NOMO-1 (cell line): ENCODE data around the gene ZNF202.
"Not testable (repeated sequence)": the region's sequence is repeated elsewhere in the genome, so short reads cannot be mapped to it uniquely, and the experiment has no call there.

Experiments used
- DNase-seq, 2 experiments: peaks; one replicate each; lab custom pipeline; 2025; ENCODE audit not compliant: unreplicated experiment in 2 of 2; lab: John Stamatoyannopoulos, UW

Gene ZNF202

DNA sequence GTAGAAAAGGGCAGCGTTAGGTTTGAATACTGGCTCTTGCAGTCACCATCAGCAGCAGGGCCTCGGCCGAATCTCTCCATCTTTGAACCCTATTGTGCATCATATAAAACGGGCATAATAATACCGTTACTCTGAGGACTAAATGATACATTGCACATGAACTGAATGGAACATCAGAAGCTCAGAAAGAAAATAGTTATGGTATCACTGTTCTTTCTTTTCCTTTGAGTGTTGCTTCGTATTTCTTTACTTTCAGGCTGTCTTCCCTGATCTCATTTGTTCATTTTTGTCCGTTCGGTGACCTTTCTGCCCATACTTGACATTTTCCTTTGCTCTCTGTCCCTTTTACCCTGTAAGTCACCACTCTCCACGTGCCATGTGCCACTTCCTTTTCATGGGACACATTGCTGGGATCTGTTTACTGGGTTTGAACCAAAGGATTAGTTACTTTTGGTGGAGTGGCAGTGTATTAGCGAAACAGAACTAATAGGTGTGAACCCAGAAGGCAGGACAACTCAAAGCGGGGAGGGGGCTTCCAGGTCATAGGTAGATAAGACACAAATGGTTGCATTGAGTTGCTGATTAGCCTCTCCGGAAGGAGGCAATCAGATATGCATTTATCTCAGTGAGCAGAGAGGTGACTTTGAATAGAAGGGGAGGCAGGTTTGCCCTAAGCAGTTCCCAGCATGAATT lies 717 bp upstream of the ZNF202 start:
- DNase-seq, result no peak

DNA sequence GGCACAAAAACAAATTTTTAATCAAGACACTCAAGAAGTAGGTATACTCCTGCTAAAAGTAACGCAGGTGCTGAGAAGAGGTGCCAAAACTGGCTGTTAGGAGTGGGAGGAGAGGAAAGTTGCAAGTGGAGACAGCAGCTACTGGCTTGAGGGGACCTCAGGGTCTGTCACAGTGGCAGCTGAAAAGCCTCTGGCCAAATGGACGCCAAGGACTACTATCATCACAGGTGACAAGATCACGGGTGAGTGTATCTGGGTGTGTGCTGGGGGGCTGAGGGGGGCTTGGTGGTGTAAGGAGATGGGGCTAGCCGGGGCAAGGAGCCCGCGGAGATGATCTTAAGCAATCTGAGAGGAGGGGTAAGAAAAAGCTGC lies 687 bp downstream of the ZNF202 start:
- DNase-seq, result no peak

DNA sequence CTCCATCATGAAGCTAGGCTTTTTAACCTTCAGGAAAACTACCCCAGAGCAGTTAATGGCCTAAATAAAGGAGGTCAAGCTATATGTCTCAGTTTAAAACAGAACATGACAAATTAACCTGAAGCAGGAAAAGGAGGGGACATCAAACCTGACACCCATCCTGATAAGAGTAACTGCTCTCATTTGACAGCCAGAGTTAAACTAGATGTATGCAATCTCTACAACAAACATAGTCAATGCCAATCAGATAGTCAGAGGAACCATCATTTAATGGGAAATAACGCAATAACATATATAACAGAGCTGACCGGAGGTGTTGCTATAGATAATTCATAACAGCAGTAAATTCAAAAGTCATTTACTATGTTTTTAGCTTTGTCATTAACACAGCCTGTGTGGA lies 3.1 kb downstream of the ZNF202 start:
- no peak for DNase-seq

DNA sequence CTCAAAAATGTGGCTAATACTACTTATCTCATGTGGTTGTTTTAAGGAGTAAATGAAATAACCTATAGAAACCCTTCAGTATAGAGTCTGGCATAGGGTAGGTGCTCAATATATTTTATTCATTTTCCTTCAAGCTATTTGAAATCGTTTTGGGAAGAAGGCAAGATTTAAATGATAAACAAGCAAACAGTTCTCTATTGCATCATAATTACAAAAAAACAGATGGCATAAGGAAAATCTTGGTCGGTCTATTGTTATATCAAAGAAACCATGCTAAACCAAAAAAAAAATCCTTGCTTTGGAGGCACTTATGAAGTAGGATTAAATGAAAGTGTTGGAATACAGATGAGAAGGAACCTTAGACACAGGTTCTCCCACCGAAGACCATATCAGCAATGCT lies 4.7 kb downstream of the ZNF202 start:
- DNase-seq, result no peak

DNA sequence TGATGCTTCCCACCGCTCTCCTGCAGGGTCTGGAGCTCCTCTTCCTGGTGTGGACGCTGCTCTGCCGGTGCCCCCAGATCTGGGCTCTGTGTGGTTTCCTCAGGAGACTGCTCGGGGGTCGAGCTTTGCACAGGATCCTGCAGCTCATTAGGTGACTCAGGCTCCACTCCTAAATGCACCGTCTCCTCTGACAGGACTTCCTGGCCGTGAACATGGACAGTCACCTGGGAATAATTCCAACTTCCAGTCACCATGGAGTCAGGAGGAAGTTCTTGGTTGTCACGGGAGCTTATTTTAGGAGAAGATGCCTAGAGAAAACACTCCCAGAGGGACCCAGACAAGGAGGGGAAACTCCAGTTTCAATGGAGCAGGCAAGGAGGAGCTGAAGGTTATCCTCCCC lies 11.9 kb downstream of the ZNF202 start:
- DNase-seq, result no peak

DNA sequence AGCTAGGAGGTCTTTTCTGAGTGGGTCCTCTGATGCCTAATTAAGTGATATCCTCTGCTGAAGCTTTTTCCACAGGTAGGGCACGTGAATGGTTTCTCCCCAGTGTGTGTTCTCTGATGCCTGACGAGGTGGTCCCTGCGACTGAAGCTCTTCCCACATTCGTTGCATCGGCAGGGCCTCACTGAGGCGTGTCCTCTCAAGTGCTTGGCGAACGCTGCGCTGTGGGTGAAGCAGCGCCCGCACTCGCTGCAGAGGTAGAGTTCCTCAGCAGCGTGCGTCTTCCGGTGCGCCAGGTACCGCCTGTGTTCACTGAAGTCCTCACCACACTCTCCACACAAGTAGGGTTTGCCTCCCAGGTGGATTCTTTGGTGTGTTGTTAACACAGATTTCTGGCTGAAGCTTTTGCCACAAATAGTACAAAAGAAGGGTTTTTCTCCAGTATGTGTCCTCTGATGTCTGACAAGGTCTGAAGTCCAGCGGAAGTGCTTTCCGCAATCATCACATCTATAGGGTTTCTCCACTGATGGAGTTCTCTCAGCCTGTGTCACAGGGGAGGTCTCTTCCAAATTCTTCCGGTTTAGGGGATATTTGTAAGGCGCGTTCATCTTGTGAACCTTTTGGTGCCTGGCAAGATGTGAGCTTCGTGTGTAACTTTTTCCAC lies 15.3 kb downstream of the ZNF202 start:
- DNase-seq, result no peak

DNA sequence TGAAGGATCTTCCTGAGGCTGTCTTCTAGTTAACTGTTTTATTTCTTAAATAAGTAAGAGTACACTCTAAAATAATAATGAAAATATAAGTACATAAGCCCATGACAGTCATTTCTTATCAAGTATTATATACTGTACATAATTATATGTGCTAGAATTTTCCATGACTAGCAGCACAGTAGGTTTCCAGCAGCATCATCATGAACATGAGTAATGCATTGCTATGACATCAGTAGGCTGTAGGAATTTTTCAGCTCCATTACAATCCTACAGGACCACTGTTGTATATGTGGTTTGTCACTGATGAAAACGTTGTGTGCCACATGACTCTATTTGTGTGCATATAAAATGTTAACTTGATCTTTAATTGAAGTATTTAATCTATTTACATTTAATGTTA lies 22.0 kb downstream of the ZNF202 start:
- DNase-seq, result no peak

DNA sequence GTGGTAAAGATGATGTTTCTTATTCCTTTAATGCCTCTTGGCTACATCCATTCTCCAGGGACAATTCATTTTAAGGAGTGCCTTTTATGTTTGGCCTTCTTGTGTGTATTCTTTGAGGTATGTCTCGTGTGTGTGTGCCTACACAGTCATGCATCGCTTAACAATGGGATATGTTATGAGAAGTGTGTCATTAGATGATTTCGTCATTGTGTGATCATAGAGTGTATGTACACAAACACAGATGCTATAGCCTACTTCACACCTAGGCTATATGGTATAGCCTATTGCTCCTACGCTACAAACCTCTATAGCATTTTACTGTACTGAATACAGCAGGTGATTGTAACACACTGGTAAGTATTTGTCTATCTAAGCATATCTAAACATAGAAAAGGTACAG lies 23.0 kb downstream of the ZNF202 start:
- no peak for DNase-seq

DNA sequence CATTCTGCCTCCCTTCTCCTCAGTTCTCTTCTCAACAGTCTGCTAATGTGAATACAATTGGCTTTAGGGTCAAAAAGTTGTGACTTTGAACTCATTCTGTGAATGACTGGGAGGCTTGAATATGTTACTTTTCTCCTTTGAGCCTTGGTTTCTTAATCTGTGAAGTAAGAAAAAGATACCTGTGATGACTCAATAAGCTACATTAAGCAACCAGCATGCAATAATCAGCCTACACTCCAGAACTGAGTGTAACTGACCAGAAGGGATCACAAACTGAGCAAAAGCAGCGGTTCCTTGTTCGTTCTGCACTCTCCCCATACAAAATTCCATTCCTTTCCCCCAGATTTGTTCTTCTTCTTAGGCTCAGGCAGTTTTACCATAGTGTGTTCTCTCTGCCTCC lies 23.4 kb downstream of the ZNF202 start:
- DNase-seq, result no peak

DNA sequence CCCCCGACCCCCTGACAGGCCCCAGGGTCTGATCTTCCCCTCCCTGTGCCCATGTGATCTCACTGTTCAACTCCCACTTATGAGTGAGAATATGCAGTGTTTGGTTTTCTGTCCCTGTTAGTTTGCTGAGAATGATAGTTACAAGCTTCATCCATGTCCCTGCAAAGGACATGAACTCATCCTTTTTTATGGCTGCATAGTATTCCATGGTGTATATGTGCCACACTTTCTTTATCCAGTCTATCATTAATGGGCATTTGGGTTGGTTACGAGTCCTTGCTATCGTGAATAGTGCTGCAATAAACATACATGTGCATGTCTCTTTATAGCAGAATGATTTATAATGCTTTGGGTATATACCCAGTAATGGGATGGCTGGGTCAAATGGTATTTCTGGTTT lies 28.8 kb downstream of the ZNF202 start:
- not testable (repeated sequence) for DNase-seq

DNA sequence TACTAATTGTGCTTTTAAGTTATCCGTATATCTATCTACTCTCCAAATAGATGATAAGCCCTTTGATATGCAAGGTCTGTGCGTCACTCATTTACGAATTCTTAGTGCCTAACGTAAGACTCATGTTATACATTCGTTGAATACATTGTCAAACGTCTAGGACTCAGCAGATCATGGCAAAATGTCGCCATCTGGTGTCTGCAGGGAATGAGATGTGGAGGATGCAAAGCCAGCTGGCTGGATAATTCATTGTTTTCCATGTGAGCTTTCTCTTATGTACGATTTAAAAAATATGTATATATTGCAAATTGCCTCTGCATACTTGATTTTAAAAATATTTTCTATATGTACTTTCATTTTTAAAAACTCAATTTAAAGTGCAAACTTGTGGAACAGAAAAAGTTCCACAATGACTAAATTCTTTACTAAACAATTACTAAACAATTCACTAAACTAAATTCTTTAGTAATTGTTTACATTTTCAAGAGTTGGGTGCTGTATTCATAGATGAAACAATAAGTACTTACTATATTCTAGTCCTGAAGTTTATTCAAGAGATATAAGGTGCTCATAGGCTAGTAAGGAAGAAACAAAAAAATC lies 33.8 kb downstream of the ZNF202 start:
- DNase-seq, result peak; percentile 35 to 63

DNA sequence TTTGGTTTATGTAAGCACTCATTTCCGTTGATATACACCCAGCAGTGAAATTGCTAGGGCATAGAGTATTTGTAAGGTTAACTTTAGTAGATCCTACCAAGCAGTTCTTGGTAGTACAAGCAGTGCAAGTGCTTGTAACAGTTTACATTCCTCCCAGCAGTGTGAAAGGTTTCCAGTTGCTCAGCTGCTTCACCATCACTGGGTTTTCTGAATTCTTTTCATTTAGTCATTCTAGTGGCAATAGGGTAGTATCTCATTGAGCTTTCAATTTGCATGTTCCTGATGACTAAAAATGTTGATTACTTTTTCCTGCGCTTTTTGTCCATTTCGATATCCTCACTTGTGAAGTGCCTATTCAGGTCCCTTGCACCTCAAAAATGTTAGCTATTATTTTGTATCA lies 34.3 kb downstream of the ZNF202 start:
- no peak for DNase-seq

DNA sequence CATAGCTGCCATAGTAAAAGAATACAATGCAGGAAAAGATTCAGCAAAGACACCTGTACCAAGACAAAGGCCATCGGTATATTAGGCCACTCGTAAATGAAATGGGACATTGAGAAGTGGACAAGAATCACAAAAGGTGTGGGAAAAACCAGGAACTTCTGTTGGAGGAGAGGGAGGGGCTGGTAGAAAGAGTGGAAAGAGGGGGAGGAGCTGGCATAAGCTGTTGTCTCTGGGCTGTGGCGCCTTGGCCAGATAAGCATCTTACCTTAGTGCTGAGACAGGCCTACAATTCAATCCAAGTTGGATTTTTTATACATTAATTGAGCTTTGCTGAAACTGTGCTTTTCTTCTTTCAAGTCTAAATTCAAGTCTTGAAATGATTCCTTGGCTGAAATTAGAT lies 37.1 kb downstream of the ZNF202 start:
- DNase-seq, result no peak

DNA sequence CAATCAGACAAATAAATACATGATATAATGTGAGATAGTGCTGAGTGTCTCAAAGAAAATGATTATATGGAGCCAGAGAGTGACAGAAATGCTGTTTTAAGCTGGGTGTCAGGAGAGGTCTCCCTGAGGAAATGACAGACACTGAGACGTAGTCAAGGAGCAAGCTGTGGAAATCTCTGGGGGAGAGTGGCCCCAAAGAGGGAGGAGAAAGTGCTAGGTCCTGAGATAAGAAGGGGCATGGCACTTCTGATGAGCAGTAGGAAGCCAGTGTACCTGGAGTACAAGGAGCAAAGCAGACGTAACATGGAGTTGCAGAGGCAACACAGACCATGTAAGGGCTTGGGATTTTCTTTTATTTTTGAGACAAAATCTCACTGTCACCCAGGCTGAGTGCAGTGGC lies 38.8 kb downstream of the ZNF202 start:
- no peak for DNase-seq

DNA sequence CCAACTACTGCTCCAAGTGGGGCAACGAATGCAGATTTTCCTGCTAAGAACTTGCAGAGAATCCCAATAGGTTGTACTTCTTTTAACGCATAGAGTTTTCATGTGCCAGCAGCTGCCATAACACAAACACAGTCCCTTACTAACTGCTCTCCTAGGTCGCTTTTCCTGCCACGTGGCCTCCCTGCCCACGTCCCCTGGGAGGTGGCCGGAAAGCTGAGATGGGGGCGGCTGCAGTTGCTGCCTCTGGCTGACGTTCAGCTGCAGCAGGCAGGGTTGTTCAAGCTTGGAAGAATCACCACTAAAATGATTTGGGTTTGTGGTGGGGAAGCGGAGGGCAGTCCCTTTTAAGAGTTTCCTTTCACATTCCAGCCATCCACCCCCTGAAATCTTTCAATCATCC lies 39.3 kb downstream of the ZNF202 start:
- no peak for DNase-seq

DNA sequence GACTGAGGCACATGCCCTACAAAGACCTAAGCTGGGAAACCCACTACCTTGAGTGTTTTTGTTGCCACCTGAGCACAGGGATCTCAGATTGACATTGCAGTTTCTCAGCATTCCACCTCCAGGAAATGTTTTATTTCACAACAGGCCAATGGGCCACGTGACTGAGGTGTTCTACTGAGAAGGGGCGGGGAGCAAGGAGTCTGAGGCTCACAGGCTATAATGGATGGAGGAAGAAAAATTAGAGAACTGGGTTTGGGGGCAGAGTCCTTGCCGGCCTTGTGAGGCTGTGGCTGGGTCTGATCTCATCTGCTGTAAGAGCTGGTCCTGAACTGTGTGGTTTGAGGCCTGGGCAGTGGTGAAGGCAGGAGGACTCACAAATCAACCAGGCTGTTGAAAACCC lies 40.7 kb downstream of the ZNF202 start:
- peak; percentile 63 to 66 for DNase-seq

DNA sequence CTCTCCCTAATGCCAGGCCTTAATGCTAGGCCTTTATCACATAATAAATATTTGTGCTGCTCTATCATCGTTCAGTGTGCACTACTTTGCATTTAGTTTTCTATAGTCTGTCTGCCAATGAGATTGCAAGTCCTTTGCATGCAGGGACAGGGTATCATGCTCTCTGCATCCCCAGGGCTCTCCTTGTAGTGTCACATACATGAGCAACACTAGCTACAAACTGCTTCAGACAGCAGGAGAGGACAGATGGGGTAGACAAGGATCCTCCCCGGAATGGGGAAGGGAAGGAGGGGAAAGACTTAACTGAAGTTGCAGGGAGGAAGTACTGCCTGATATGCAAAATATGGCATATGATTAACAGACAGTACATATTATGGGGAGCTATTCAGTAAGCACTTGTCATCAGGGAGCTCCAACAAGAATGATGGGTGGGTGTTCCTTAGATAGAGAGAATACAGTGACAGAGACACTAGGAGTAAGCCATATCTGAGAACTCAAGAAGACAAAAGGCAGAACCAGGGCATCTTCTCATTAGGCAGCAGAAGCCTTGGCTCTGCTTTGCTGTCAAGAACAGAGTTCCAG lies 42.8 kb downstream of the ZNF202 start:
- peak in 1 of 2 experiments; percentile 39 for DNase-seq

DNA sequence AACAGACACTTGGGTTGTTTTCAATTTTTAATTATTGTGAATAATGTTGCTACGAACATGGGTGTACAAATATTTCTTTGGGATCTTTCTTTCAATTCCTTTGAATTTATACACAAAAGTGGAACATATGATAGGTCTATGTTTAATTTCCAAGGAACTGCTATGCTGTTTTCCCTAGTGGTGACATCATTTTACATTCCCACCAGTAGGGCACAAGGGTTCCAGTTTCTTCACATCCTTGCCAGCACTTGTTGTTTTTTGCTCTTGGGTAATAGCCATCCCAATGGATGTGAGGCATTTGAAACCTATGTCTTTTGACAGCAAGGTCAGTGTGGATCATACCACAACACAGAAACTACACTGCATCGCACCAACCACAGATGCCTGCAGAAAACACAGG lies 45.3 kb downstream of the ZNF202 start:
- no peak for DNase-seq

DNA sequence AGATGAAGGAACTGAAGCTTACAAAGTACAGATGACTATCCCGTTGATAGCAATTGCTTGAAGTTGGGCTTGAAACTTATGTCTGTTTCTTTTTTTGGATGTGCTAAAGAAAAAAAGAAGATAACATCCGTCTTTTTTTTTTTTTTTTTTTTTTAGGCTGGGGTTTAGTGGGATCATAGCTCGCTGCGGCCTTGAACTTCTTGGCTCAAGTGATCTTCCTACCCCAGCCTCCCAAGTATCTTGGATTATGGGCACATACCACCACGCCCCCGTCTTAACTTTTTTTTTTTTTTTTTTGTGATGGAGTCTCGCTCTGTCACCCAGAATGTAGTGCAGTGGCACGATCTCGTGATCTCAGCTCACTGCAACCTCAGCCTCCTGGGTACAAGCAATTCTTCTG lies 46.2 kb downstream of the ZNF202 start:
- no peak for DNase-seq

DNA sequence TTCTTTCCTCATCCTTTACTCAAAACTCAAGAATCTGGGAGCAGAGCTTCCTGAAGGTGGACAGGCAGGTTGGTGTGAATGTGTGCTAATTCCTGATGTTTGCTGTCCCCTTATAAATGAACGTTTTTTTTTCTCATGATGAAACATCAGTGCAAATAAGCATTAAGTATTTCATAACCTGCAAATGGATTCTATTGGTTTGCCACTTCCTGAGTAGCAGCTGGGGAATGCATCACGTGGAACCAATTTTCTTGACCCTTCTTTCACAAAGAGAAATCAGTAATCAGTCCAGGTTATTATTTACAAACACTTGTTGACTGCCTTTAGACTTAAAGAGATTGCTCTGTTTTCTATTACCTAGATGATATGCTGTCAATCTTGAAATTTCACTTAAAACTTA lies 46.9 kb downstream of the ZNF202 start:
- DNase-seq, result peak; percentile 4 to 73

DNA sequence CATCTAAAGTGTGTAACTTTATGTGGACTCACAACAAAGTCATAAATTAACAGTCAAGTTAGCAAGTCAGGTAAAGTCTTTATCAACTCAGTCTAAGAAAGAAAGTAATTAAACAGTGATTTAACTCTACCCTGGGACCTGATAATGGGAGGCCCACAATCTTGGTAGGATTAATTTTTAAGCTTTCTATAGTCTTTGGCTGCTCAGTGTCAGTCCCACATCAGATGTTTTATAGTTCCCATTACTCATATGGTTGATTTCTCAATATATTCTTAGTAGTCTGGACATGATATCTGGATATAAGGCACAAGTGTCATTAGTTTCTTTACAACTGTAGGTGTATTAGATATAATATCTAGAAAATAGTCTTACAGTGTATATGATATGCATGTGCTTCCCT lies 48.5 kb downstream of the ZNF202 start:
- no peak for DNase-seq

DNA sequence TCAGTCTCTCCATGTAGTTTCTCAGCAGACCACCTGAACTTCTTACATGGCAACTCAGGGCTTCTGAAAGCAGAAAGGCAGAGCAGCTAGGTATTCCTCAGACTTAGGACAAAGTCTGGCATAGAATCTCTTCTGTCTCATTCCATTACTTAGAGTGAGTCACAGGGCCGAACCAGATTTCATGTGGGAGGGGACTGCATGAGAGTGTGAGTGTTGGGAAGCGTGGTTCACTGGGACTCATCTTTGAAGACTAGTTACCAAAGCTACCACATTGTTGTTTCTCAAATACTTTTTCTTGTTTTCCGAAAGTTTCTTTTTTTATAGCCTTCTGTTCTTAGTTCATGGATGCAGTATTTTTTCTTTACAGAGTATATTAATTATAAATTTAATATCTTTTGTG lies 51.0 kb downstream of the ZNF202 start:
- no peak for DNase-seq
